MM.1S (cell line): ENCODE results near the gene KAT2A.

ENCODE experiments used
- EZH2 ChIP-seq: fragments of 300-600 bp; sonication (generic); optimal IDR thresholded peaks from 2 replicates; pipeline ENCODE3; 2017; ENCODE audit warnings: low read depth, mild to moderate bottlenecking, antibody characterized with exemption, low read length, mixed read lengths
- TF ChIP-seq, protein P1 (sequence below): fragments of 300-600 bp; sonication (generic); IDR thresholded peaks from 2 replicates; pipeline ENCODE4 v1.5.1; 2016; ENCODE audit warnings: antibody characterized with exemption, low read length, mixed read lengths

DNA sequence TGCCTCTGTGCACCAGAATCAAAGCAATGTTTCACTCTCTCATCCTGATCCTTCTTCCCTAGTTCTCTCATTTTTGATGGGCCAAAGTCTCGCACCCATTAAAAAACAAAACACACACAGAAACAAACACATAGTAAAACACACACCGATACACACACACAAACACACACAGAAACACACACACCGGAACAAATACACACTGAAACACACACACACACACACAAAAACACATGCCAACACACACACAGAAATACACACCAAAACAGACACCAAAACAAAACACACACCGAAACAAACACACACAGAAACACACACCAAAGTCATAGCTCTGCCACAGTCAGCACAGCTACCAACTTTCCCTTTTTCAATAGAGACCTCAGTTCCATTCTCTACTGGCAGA, 10.1 kb upstream of the KAT2A start:
- TF ChIP-seq, protein P1, sequence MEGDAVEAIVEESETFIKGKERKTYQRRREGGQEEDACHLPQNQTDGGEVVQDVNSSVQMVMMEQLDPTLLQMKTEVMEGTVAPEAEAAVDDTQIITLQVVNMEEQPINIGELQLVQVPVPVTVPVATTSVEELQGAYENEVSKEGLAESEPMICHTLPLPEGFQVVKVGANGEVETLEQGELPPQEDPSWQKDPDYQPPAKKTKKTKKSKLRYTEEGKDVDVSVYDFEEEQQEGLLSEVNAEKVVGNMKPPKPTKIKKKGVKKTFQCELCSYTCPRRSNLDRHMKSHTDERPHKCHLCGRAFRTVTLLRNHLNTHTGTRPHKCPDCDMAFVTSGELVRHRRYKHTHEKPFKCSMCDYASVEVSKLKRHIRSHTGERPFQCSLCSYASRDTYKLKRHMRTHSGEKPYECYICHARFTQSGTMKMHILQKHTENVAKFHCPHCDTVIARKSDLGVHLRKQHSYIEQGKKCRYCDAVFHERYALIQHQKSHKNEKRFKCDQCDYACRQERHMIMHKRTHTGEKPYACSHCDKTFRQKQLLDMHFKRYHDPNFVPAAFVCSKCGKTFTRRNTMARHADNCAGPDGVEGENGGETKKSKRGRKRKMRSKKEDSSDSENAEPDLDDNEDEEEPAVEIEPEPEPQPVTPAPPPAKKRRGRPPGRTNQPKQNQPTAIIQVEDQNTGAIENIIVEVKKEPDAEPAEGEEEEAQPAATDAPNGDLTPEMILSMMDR, result no peak
- no peak for TF ChIP-seq EZH2
